Astrocyte of the cerebellum (primary cell): ENCODE measurements around the gene PAXX.

Experiments
- DNase-seq: peaks from one replicate; pipeline ENCODE4 v3.0.0-alpha.2; 2011; ENCODE audit warnings: low read depth
- H3K4me3 ChIP-seq: 2 replicates; pipeline ENCODE4 v1.5.1; 2011; ENCODE audit warnings: mild to moderate bottlenecking, low read depth, low read length, moderate library complexity
- CTCF ChIP-seq: IDR thresholded peaks from 2 replicates; pipeline ENCODE4 v1.5.1; 2012; ENCODE audit warnings: low read length, low read depth, moderate library complexity, mild to moderate bottlenecking; ENCODE audit errors: missing control alignments
- in situ Hi-C: cut with HindIII; loops from 2 replicates; pipeline ENCODE4 v1.10.0; 2017; ENCODE audit warnings: low sequenced_read_pairs

Gene PAXX

DNA sequence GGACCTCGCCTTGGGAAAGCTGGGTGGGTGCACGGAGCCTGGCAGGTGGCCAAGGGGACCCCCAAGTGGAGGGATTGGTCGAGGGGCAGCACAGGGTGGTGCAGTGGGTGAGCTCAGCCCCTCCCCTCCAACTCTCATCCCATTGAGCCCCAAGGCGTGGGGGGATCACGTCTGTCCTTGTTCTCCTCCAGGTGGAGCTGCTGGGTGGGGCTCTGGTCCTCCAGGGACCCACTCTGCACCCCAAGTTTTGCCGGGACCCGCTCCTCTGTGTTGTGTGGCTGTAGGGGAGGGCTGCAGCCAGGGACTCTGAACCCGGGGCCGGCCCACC lies 43.2 kb downstream of the PAXX start:
- H3K4me3 ChIP-seq, result no peak overlapping the region
- in situ Hi-C loops, result loop anchor here (25.0 kb wide), 1 partner anchor 248 kb away; the partner anchor contains the start of genes CCDC183 and TMEM141
- TF ChIP-seq CTCF, result no peak
- no peak for DNase-seq

DNA sequence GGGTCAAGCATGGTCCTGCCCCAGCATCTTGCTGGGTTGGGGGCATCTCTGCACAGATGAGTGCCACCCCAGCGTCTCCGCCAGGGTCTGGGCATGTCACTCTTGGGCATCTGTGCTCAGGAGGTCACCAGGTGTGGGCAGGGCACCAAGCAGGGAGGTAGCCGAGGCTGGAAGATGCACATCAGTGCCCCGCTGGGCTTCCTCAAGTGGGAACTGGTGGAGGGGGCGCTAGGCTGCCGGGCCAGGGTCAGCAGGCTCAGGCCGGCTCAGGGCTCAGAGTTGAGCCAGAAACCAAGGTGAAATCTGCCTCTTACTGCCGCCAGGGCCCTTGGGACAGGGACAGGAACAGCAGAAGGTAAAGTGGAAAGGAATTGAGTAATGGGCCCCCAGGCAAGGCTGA lies 43.7 kb downstream of the PAXX start:
- in situ Hi-C loops, result loop anchor here (25.0 kb wide), 1 partner anchor 249 kb away; the partner anchor contains the start of genes CCDC183 and TMEM141
- TF ChIP-seq CTCF, result no peak
- H3K4me3 ChIP-seq, result no peak overlapping the region
- no peak for DNase-seq

DNA sequence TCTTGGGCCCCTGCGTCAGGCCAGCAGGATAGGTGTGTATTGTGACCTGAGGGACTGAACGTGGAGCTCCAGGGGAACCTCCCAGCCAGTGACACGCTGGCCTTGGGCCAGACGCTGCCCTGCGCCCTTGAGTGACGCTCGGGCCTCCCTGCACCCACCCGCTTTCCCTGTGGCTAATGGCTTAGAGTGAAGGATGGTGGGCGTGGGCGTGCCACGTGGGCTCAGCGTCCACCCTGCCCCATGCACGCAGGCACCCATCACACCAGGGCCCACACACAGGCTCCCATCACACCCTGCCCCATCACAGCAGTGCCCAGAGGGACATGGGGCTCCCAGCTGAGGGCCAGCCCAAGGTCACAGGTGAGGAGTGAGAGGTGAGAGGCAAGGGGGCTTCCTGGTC lies 44.8 kb downstream of the PAXX start:
- H3K4me3 ChIP-seq, result no peak overlapping the region
- TF ChIP-seq CTCF, result no peak
- DNase-seq, result no peak
- in situ Hi-C loops, result loop anchor here (25.0 kb wide), 1 partner anchor 250 kb away; the partner anchor contains the start of genes CCDC183 and TMEM141

DNA sequence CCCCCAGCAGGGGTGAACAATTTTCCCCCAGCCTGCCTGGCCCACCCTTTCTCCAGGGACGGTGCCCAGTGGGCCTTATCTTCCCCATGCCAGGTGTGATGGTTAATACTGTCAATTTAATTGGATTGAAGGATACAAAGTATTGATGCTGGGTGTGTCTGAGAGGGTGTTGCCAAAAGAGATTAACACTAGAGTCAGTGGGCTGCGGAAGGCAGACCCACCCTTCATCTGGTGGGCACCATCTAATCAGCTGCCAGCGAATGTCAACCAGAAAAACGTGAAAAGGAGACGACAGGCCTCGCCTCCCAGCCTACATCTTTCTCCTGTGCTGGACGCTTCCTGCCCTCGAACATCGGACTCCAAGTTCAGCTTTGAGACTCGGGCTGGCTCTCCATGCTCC lies 45.3 kb downstream of the PAXX start:
- H3K4me3 ChIP-seq, result no peak overlapping the region
- no peak for DNase-seq
- TF ChIP-seq CTCF, result no peak
- in situ Hi-C loops, result loop anchor here (25.0 kb wide), 1 partner anchor 250 kb away; the partner anchor contains the start of genes CCDC183 and TMEM141

GRCh38 chr9:137038916-137039315 lies 46.7 kb downstream of the PAXX start:
- in situ Hi-C loops, result loop anchor here (25.0 kb wide), 1 partner anchor 252 kb away; the partner anchor contains the start of genes CCDC183 and TMEM141
- no peak for TF ChIP-seq CTCF
- H3K4me3 ChIP-seq, result no peak overlapping the region
- no peak for DNase-seq

DNA sequence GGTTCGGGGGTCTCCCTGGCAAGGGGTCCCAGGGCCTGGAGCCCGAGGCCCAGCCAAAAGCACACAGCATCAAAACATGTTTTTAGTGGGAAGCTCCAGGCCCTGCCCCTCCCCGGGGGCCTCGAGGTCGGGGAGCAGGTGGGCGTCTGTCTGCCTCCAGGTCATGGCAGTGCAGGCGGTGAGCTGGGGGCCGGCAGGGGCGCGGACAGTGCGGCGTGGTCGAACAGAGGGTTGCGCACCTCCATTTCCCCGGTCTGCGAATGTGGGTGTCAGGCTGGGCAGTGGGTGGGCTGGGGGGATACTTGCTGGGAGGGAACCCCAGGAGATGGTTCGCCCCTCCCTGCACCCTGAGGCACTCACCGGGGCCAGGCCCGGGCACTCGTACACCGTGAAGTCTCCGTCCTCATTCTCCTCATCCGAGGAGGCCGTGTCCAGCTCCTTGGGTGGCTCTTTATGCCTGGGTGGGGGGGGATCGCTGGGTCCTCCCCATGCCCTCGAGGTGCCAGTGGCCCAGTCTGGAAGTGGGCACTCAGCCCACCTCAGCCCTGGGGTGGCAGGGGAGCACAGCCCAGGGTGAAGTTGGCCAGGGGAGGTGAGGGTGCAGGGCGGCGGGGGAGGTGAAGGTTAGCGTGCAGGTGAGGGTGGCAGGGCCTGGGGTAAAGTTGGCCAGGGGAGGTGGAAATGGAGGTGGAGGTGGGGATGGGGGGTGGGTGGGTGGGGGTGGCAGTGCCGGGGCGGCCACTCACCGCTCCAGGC lies 47.6 kb downstream of the PAXX start:
- no peak for DNase-seq
- TF ChIP-seq CTCF, result no peak
- in situ Hi-C loops, result loop anchor here (25.0 kb wide), 1 partner anchor 252 kb away; the partner anchor contains the start of genes CCDC183 and TMEM141
- H3K4me3 ChIP-seq, result no peak overlapping the region
